GM12878 (cell line): ENCODE measurements around the gene HSD17B11. TPM values are rescaled to one million over a fixed set of nuclear protein-coding genes. Genes with fewer than 3 reads are reported as not detected.

Experiments
- ATAC-seq: fragments of 200-7000 bp; cut with Tn5 transposase; 3 replicates; pipeline ENCODE4 v1.9.1; 2020; ENCODE audit warnings: mild to moderate bottlenecking, moderate library complexity
- BruUV-seq: library from RNA; stranded (reverse); fragments of 400-500 nt; replicated peaks from 2 replicates; lab custom pipeline; 2021; lab: Mats Ljungman, UMichigan
- CTCF ChIA-PET: fragments of 300-600 bp; sonication (Branson Sonifier 250); formaldehyde crosslinking; extraction: SDS; loops from one replicate; lab custom pipeline; 2021; ENCODE audit warnings: inconsistent platforms; lab: Yijun Ruan, JAX
- POLR2A ChIA-PET: fragments of 350-600 bp; formaldehyde crosslinking; extraction: SDS; loops from one replicate; lab custom pipeline; 2021; ENCODE audit warnings: inconsistent platforms; lab: Charles Lee
- RAD21 ChIA-PET: fragments of 300-600 bp; sonication (Branson Sonifier 250); formaldehyde crosslinking; loops from one replicate; lab custom pipeline; 2023; ENCODE audit warnings: antibody characterized with exemption; ENCODE audit not compliant: unreplicated experiment; lab: Charles Lee
- SMC1A ChIA-PET: fragments of 300-600 bp; sonication (Branson Sonifier 250); formaldehyde crosslinking; loops from one replicate; lab custom pipeline; 2023; ENCODE audit not compliant: unreplicated experiment, uncharacterized antibody; lab: Charles Lee
- DNase-seq: peaks from one replicate; pipeline ENCODE4 v3.0.0-alpha.2; 2011; ENCODE audit warnings: low read depth, low spot score
- FAIRE-seq: peaks from 3 replicates; lab custom pipeline; 2011; peaks lifted over from hg19 to GRCh38; lab: Jason Lieb, UNC
- H2AFZ ChIP-seq: 2 replicates; pipeline ENCODE4 v1.6.0; 2011; ENCODE audit warnings: low read depth, low read length, control low read depth; ENCODE audit not compliant: control insufficient read depth
- H3K27ac ChIP-seq: 2 replicates; pipeline ENCODE4 v1.5.1; 2011; ENCODE audit warnings: control low read depth; ENCODE audit not compliant: control insufficient read depth, insufficient read depth
- H3K27me3 ChIP-seq, 2 experiments: replicated peaks in 1 of 2; 2 replicates each; pipeline versions ENCODE4 v1.6.0 to v1.6.1; 2011; ENCODE audit warnings: low read length in 1 of 2; ENCODE audit not compliant: control insufficient read depth in 2 of 2, insufficient read depth in 2 of 2
- H3K36me3 ChIP-seq, 2 experiments: 2 replicates each; pipeline ENCODE4 v1.5.1; 2011; ENCODE audit warnings: low read length in 1 of 2; ENCODE audit not compliant: control insufficient read depth in 2 of 2, insufficient read depth in 2 of 2
- H3K4me1 ChIP-seq: 2 replicates; pipeline ENCODE4 v1.6.1; 2011; ENCODE audit warnings: mild to moderate bottlenecking, low read length, moderate library complexity, mixed read lengths; ENCODE audit not compliant: control insufficient read depth, insufficient read depth
- H3K4me2 ChIP-seq: 2 replicates; pipeline ENCODE4 v1.6.0; 2011; ENCODE audit warnings: control low read depth; ENCODE audit not compliant: control insufficient read depth, insufficient read depth
- H3K4me3 ChIP-seq: fragments of 200-600 bp; sonication (generic); 2 replicates; pipeline ENCODE4 v1.5.1; 2016
- H3K79me2 ChIP-seq: 2 replicates; pipeline ENCODE4 v1.6.0; 2011; ENCODE audit warnings: low read length; ENCODE audit not compliant: control insufficient read depth, insufficient read depth
- H3K9ac ChIP-seq: 2 replicates; pipeline ENCODE4 v1.8.0; 2011; ENCODE audit warnings: low read length, control low read depth, mixed read lengths; ENCODE audit not compliant: control insufficient read depth, insufficient read depth
- H3K9me3 ChIP-seq: replicated peaks from 3 replicates; pipeline ENCODE4 v1.5.1; 2011; ENCODE audit warnings: mild to moderate bottlenecking, low read length; ENCODE audit not compliant: control insufficient read depth, insufficient read depth
- H4K20me1 ChIP-seq: 2 replicates; pipeline ENCODE4 v1.6.0; 2011; ENCODE audit not compliant: control insufficient read depth, insufficient read depth
- EGR1 ChIP-seq, 2 experiments: IDR thresholded peaks; 1 replicate in 1 of 2; 2 replicates in 1 of 2; pipeline ENCODE4 v1.6.1; 2011 to 2012; ENCODE audit warnings: low read depth in 2 of 2, low read length in 2 of 2, borderline replicate concordance in 1 of 2, mild to moderate bottlenecking in 1 of 2, moderate library complexity in 1 of 2
- NFYB ChIP-seq: IDR thresholded peaks from 2 replicates; pipeline ENCODE4 v1.6.1; 2011; ENCODE audit warnings: low read depth, mild to moderate bottlenecking, low read length, improper control_type of control experiment, moderate library complexity; ENCODE audit not compliant: insufficient read depth
- NKRF ChIP-seq: fragments of 450-650 bp; conservative IDR thresholded peaks from 2 replicates; pipeline ENCODE4 v1.6.1; 2017; ENCODE audit warnings: mild to moderate bottlenecking, moderate library complexity
- SP1 ChIP-seq: IDR thresholded peaks from one replicate; pipeline ENCODE4 v1.6.1; 2011; ENCODE audit warnings: low read depth, low read length
- WGBS: methylation state at CpG from one replicate; pipeline ENCODE4 v1.1.6; 2016; ENCODE audit warnings: low lambda C conversion rate; ENCODE audit not compliant: insufficient replicate concordance, insufficient coverage; ENCODE audit errors: missing lambda C conversion rate; 5-methylcytosine and 5-hydroxymethylcytosine counted together
- in situ Hi-C: fragments of 300-500 bp; cut with MboI; formaldehyde crosslinking; loops from 9 replicates; pipeline ENCODE4 v1.14.3; 2018; ENCODE audit warnings: mixed read lengths
- intact Hi-C: fragments of 100-400 bp; cut with micrococcal nuclease; formaldehyde crosslinking; loops from one replicate; pipeline ENCODE4 v1.14.2; 2022; ENCODE audit not compliant: unreplicated experiment
- polyA plus RNA-seq, 11 experiments: library from polyadenylated mRNA; depleted of rRNA in 4 of 11; unstranded in 6 of 11; stranded (reverse) in 5 of 11; fragments of >200 nt; fragmentation: Nextera tagmentation in 4 of 11; fragmentation: Illumina TruSeq in 1 of 11; extraction: Ambion mirVana in 4 of 11; extraction: Trizol in 1 of 11; gene quantifications; 1 replicate in 1 of 11; 2 replicates in 10 of 11; pipeline versions ENCODE4 v1.2.1 to v1.2.3, GENCODE V29; 2011 to 2016; ENCODE audit warnings: inconsistent platforms in 2 of 11, missing spikeins in 2 of 11, low read depth in 1 of 11
- total RNA-seq, 4 experiments: library from RNA; depleted of rRNA in 3 of 4; stranded (reverse); fragments of >200 nt in 3 of 4; fragmentation: Illumina TruSeq in 1 of 4; extraction: Trizol in 1 of 4; gene quantifications; 2 replicates each; pipeline versions ENCODE4 v1.2.1 to v1.2.3, GENCODE V29; 2013 to 2021
- TF ChIP-seq, protein P1 (sequence below): fragments of 450-650 bp; formaldehyde crosslinking; IDR thresholded peaks from 2 replicates; pipeline ENCODE4 v1.5.0; 2022; ENCODE audit warnings: mild to moderate bottlenecking, missing genetic modification characterization

The HSD17B11 gene
- total and polyA plus RNA-seq, 10 of the 15 experiments (the other 5 are each of a cell fraction or from before 2014, with no cell fraction given), result 10.3 to 29.5 (median 17.7) TPM

DNA sequence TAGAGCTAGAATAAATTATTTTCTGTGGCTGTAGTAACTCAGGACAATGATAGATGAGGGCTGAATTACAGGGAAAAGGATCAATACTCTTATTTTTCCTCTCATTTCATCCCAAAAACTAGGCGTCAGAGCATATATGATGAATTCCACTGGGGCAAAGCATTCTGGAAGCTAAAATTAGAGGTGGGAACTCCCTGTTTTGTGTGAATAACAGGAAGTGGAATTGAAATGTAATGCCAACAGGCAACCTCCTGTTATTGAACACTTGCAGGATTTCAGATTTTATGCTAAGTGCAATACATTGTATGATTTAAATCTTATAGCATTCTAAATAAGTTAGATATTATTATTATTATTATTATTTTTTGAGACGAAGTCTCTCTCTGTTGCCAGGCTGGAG lies 20.9 kb downstream of the HSD17B11 start (continued):
- TF ChIP-seq NKRF (no peak), SP1 (no peak), EGR1 (IDR thresholded peaks at IDR 0.05; ENCODE audit: borderline replicate concordance in 1 of 2, low read depth in 2 of 2, low read length in 2 of 2) (no peak)
- TF ChIP-seq, protein P1, sequence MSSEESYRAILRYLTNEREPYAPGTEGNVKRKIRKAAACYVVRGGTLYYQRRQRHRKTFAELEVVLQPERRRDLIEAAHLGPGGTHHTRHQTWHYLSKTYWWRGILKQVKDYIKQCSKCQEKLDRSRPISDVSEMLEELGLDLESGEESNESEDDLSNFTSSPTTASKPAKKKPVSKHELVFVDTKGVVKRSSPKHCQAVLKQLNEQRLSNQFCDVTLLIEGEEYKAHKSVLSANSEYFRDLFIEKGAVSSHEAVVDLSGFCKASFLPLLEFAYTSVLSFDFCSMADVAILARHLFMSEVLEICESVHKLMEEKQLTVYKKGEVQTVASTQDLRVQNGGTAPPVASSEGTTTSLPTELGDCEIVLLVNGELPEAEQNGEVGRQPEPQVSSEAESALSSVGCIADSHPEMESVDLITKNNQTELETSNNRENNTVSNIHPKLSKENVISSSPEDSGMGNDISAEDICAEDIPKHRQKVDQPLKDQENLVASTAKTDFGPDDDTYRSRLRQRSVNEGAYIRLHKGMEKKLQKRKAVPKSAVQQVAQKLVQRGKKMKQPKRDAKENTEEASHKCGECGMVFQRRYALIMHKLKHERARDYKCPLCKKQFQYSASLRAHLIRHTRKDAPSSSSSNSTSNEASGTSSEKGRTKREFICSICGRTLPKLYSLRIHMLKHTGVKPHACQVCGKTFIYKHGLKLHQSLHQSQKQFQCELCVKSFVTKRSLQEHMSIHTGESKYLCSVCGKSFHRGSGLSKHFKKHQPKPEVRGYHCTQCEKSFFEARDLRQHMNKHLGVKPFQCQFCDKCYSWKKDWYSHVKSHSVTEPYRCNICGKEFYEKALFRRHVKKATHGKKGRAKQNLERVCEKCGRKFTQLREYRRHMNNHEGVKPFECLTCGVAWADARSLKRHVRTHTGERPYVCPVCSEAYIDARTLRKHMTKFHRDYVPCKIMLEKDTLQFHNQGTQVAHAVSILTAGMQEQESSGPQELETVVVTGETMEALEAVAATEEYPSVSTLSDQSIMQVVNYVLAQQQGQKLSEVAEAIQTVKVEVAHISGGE (CRISPR knock-in tag), result no peak

DNA sequence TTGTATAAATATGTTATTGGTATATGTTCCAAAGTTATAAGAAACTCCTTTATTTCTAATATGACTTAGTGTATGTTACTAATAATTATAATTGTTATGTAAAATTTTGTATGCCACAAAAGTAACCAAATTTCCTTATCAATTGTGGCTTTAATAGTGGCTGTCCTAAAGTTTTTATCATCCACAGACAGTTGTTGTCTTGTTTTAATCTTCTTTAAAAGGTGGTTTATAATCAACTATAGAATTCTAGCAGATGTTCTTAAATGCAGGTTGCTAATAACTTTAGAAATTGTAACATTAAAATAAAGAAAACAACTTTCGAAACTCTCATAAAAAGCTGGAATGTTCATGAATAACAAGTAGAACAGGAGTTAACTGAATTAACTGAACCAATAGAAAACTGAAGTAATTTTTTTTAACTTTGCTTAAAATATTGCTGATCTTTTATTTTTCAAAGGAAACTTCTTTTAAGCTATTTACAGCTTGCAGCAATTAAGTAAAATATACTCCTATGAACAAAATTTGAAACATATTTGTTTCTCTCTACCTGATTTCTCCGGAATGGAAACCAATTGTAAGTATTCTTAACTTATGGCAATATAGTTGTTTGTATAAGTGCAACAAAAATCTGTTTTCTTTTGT lies 24.3 kb downstream of the HSD17B11 start:
- in situ Hi-C loops, result no loop called here
- CTCF ChIA-PET, result interaction anchor here (0.6 kb wide), 1 partner anchor 100 kb away, joined by 4 read pairs; no protein-coding TSS in a partner anchor

More for the DNA sequence above, 24.3 kb downstream of the HSD17B11 start:
- FAIRE-seq, result no peak
- no peak for ATAC-seq
- H3K9ac ChIP-seq, result no peak overlapping the region
- ChIA-PET RAD21 (no interaction called here), SMC1A (no interaction called here), POLR2A (no interaction called here)
- no peaks in the 10 kb centered on the region for H4K20me1 ChIP-seq
- no peak overlapping the region for H2AFZ ChIP-seq
- no peak for DNase-seq
- no peaks in the 10 kb centered on the region for H3K27me3 ChIP-seq
- no peak for TF ChIP-seq NFYB
- no peak overlapping the region for H3K27ac ChIP-seq
- no peaks in the 10 kb centered on the region for H3K79me2 ChIP-seq
- no peaks in the 10 kb centered on the region for H3K9me3 ChIP-seq
- no TSS peak for BruUV-seq
- H3K4me2 ChIP-seq, result no peak overlapping the region
- WGBS, result 48% methylated on average over 2 of the region's 2 CpGs
- intact Hi-C loops, result no loop called here
- H3K4me3 ChIP-seq, result no peak overlapping the region
- H3K36me3 ChIP-seq, result peaks cover 0 to 4% of the 10 kb centered on the region in 2 experiments; a peak in 1 of 4 replicates
- no peaks in the 10 kb centered on the region for H3K4me1 ChIP-seq
